Hepatocyte (in vitro differentiated cells): ENCODE results near the gene MICALL2. TPM values are rescaled to one million over a fixed set of nuclear protein-coding genes. Genes with fewer than 3 reads are reported as not detected.

Experiments
- DNase-seq: peaks from one replicate; pipeline ENCODE4 v3.0.0-alpha.2; 2016; ENCODE audit warnings: low spot score
- H2AFZ ChIP-seq: fragments of 200-600 bp; sonication (generic); 2 replicates; pipeline ENCODE4 v1.6.0; 2016; ENCODE audit warnings: antibody characterized with exemption, mild to moderate bottlenecking
- H3K27ac ChIP-seq: fragments of 200-600 bp; sonication (generic); 2 replicates; pipeline ENCODE4 v1.5.1; 2016; ENCODE audit warnings: mild to moderate bottlenecking
- H3K27me3 ChIP-seq: fragments of 200-600 bp; sonication (generic); 2 replicates; pipeline ENCODE4 v1.6.1; 2016
- H3K36me3 ChIP-seq: fragments of 200-600 bp; sonication (generic); replicated peaks from 2 replicates; pipeline ENCODE4 v1.5.1; 2016; ENCODE audit warnings: low read depth; ENCODE audit not compliant: insufficient read depth
- H3K4me1 ChIP-seq: fragments of 200-600 bp; sonication (generic); 2 replicates; pipeline ENCODE4 v1.5.1; 2016; ENCODE audit warnings: mild to moderate bottlenecking, moderate library complexity; ENCODE audit not compliant: insufficient read depth
- H3K4me2 ChIP-seq: fragments of 200-600 bp; sonication (generic); 2 replicates; pipeline ENCODE4 v1.6.0; 2016
- H3K4me3 ChIP-seq: fragments of 200-600 bp; sonication (generic); 2 replicates; pipeline ENCODE4 v1.5.1; 2016; ENCODE audit warnings: mild to moderate bottlenecking
- H3K79me2 ChIP-seq: fragments of 200-600 bp; sonication (generic); 2 replicates; pipeline ENCODE4 v1.6.0; 2017; ENCODE audit warnings: mild to moderate bottlenecking
- H3K9me2 ChIP-seq: fragments of 200-600 bp; sonication (generic); replicated peaks from 2 replicates; pipeline ENCODE4 v1.6.0; 2017; ENCODE audit warnings: mild to moderate bottlenecking; ENCODE audit not compliant: insufficient read depth
- H3K9me3 ChIP-seq: fragments of 200-600 bp; sonication (generic); 2 replicates; pipeline ENCODE4 v1.5.1; 2016; ENCODE audit warnings: low read depth, mild to moderate bottlenecking
- H4K20me1 ChIP-seq: fragments of 200-600 bp; sonication (generic); 2 replicates; pipeline ENCODE4 v1.6.0; 2016; ENCODE audit warnings: mild to moderate bottlenecking; ENCODE audit not compliant: insufficient read depth, poor library complexity, severe bottlenecking
- EZH2 ChIP-seq: fragments of 200-600 bp; sonication (generic); IDR thresholded peaks from 2 replicates; pipeline ENCODE4 v1.6.1; 2016; ENCODE audit warnings: antibody characterized with exemption, mild to moderate bottlenecking, borderline replicate concordance
- EZH2phosphoT487 ChIP-seq: fragments of 200-600 bp; sonication (generic); IDR thresholded peaks from one replicate; pipeline ENCODE4 v1.6.1; 2018; ENCODE audit warnings: antibody characterized with exemption, mild to moderate bottlenecking, low read depth, moderate library complexity; ENCODE audit not compliant: unreplicated experiment, severe bottlenecking
- WGBS: methylation state at CpG from one replicate; pipeline ENCODE4 v1.1.6; 2016; ENCODE audit warnings: low lambda C conversion rate; ENCODE audit errors: missing lambda C conversion rate; 5-methylcytosine and 5-hydroxymethylcytosine counted together
- polyA plus RNA-seq: library from polyadenylated mRNA; unstranded; fragments of >200 nt; fragmentation: Nextera tagmentation; extraction: Ambion mirVana; gene quantifications from 2 replicates; pipeline ENCODE4 v1.2.1, GENCODE V29; 2016
- total RNA-seq: library from RNA; depleted of rRNA; stranded (reverse); fragments of >200 nt; gene quantifications from 2 replicates; pipeline ENCODE4 v1.2.3, GENCODE V29; 2014
- TF ChIP-seq, protein P1 (sequence below): fragments of 200-600 bp; sonication (generic); IDR thresholded peaks from 2 replicates; pipeline ENCODE4 v1.5.1; 2016; ENCODE audit warnings: antibody characterized with exemption, mild to moderate bottlenecking; ENCODE audit not compliant: poor library complexity

Gene MICALL2
- total and polyA plus RNA-seq, 2 experiments from 2014 or later = 16.4 to 28.2 TPM

DNA sequence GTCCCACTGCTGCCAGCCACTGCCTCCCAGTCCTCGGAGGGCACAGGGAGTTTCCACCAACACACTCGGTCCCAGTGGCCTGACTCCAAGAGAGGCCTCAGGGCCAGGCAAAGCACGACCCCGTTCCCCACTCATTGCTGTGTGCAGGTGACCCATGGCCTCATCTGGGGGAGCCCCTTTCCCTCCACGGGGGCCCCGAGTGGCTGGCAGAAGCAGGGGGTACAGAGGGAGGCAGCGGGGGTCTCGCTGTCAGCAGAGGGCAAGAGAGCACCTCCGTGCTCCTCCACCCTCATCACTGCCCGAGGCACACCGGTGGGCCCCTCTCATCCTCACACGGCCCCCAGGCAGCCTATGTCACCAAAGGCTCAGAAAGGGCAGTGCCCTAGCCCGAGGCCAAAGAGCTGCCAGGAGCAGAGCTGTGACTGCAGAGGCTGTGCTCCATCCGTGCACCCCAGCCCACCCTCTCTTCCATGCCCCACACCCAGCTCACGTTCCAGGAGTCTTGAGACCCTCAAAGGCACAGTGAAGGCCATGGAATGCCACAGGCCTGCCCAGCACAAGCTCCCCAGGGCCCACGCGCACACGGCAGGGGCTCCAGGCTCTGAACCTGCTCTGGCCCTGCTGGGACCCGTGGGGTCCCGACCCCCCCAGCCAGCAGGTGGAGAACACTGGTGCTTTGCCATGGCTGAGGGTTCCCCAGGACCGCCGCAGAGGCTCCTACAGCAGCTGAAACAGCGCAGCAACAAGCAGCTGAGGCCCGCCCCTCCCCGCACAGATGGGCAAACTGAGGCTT is 25.9 kb downstream of the MICALL2 start:
- Histone ChIP-seq H3K4me1 (no peaks in the 10 kb centered on the region), H4K20me1 (no peaks in the 10 kb centered on the region), H3K4me3 (no peak overlapping the region), H3K36me3 (no peaks in the 10 kb centered on the region), H3K79me2 (no peaks in the 10 kb centered on the region), H3K9me3 (no peaks in the 10 kb centered on the region), H3K9me2 (no peaks in the 10 kb centered on the region), H2AFZ (no peak overlapping the region), H3K27ac (no peak overlapping the region), H3K27me3 (no peaks in the 10 kb centered on the region), H3K4me2 (no peak overlapping the region)
- DNase-seq = no peak
- 86% methylated on average over 17 of the region's 25 CpGs for WGBS
- TF ChIP-seq EZH2phosphoT487 (no peak), EZH2 (no peak)
- TF ChIP-seq, protein P1, sequence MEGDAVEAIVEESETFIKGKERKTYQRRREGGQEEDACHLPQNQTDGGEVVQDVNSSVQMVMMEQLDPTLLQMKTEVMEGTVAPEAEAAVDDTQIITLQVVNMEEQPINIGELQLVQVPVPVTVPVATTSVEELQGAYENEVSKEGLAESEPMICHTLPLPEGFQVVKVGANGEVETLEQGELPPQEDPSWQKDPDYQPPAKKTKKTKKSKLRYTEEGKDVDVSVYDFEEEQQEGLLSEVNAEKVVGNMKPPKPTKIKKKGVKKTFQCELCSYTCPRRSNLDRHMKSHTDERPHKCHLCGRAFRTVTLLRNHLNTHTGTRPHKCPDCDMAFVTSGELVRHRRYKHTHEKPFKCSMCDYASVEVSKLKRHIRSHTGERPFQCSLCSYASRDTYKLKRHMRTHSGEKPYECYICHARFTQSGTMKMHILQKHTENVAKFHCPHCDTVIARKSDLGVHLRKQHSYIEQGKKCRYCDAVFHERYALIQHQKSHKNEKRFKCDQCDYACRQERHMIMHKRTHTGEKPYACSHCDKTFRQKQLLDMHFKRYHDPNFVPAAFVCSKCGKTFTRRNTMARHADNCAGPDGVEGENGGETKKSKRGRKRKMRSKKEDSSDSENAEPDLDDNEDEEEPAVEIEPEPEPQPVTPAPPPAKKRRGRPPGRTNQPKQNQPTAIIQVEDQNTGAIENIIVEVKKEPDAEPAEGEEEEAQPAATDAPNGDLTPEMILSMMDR = no peak

DNA sequence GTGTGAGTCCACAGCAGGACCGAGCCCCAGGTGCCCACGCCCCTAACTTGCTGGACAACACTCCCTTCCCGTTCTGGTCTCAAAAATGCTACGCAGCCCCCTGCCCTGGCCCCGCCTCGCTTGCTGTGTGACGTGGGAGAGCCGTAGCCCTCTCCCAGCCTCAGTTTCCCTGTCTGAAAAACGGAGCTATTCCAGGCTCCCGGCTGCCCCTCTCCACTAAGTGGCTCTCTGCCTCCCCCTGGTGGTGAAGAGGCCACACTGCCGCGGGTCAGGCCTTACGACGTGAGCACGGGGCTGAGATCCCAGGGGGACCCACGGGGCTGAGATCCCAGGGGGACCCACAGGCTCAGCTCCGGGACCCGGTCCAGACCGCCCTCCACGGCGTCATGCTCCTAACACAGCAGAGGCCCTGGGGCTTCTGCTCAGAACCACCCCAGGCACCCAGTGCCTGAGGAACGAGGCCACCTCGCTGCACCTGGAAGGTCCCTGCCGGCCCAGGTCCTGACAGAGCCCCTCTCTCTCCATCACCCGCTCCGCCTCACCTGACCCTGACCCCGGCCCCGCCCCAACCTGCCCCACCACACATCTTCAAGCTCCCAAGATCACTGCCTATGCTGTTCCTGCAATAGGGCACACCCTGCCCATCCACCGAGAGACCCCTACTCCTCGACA is 26.7 kb downstream of the MICALL2 start:
- Histone ChIP-seq H3K4me2 (no peak overlapping the region), H3K79me2 (no peaks in the 10 kb centered on the region), H3K36me3 (no peaks in the 10 kb centered on the region), H3K9me3 (no peaks in the 10 kb centered on the region), H4K20me1 (no peaks in the 10 kb centered on the region), H3K4me1 (no peaks in the 10 kb centered on the region), H3K27me3 (no peaks in the 10 kb centered on the region), H3K27ac (no peak overlapping the region), H2AFZ (no peak overlapping the region), H3K9me2 (no peaks in the 10 kb centered on the region), H3K4me3 (no peak overlapping the region)
- TF ChIP-seq EZH2 (no peak), EZH2phosphoT487 (no peak)
- TF ChIP-seq, protein P1 = peak; percentile 94
- 17% methylated on average over 22 of the region's 30 CpGs for WGBS
- DNase-seq = peak; percentile 83

DNA sequence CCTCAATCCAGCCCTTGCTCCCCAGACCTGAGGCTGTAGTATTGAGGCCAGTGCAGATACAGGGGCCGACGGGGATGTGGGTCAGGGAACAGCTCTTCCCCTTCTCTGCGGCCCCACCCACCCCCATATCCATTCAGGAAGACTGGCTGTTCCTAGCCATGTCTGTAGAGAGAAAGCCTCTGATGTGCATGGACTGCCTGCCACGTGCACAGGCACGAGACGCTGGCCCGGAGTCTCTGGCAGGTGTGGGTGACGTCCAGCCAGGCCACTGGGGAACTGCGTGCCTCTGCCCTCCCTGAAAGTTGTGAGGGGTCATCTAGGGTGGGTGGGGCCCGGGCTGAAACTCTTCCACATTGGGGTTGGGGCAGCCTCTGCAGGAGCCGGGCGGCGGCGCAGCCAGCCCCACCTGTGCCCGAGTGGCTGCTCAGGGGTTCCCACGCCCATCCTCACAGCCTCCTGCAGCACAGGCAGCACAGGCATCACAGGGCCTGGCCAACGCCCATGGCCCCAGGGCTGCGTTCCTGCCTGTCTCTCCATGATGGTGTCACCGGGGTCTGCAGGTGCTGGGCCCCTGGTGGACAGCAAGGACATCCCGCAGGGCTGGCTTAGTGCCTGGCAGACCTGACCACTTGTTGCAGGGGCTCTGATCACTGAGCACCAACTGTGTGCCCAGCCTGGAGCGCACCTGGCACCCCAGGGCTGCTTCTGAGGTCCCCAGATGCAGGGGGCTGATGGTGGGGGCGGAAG is 27.5 kb downstream of the MICALL2 start:
- H3K27me3 ChIP-seq = no peaks in the 10 kb centered on the region
- H3K9me2 ChIP-seq = no peaks in the 10 kb centered on the region
- no peak overlapping the region for H3K27ac ChIP-seq
- H3K4me3 ChIP-seq = no peak overlapping the region
- no peaks in the 10 kb centered on the region for H4K20me1 ChIP-seq
- H2AFZ ChIP-seq = no peak overlapping the region
- no peak overlapping the region for H3K4me2 ChIP-seq
- WGBS = 69% methylated on average over 21 of the region's 22 CpGs
- no peaks in the 10 kb centered on the region for H3K36me3 ChIP-seq
- H3K79me2 ChIP-seq = no peaks in the 10 kb centered on the region
- no peaks in the 10 kb centered on the region for H3K9me3 ChIP-seq
- TF ChIP-seq EZH2phosphoT487 = no peak
- TF ChIP-seq, protein P1 = no peak
- no peaks in the 10 kb centered on the region for H3K4me1 ChIP-seq
- no peak for DNase-seq
